BJ (cell line): ENCODE results near the gene PDS5B. TPM values are rescaled to one million over a fixed set of nuclear protein-coding genes. Genes with fewer than 3 reads are reported as not detected.

Experiments
- CTCF ChIA-PET: fragments of 350-600 bp; formaldehyde crosslinking; extraction: SDS; loops from one replicate; lab custom pipeline; 2021; ENCODE audit warnings: antibody characterized with exemption, inconsistent platforms; lab: Yijun Ruan, JAX
- POLR2A ChIA-PET: fragments of 300-600 bp; sonication (Branson Sonifier 250); formaldehyde crosslinking; extraction: SDS; loops from one replicate; lab custom pipeline; 2021; ENCODE audit warnings: antibody characterized with exemption; lab: Charles Lee
- DNase-seq: peaks from one replicate; pipeline ENCODE4 v3.0.0-alpha.2; 2011; ENCODE audit warnings: low read depth
- H3K27me3 ChIP-seq: 2 replicates; pipeline ENCODE4 v1.6.0; 2011; ENCODE audit warnings: low read length; ENCODE audit not compliant: control insufficient read depth, insufficient read depth
- H3K36me3 ChIP-seq: 2 replicates; pipeline ENCODE4 v1.5.1; 2011; ENCODE audit warnings: low read length; ENCODE audit not compliant: control insufficient read depth, insufficient read depth
- H3K4me3 ChIP-seq: 2 replicates; pipeline ENCODE4 v1.5.1; 2011; ENCODE audit warnings: low read depth, mild to moderate bottlenecking, control low read depth, low read length
- CTCF ChIP-seq: IDR thresholded peaks from 2 replicates; pipeline ENCODE4 v1.5.1; 2011; ENCODE audit warnings: low read depth, mild to moderate bottlenecking, control low read depth, inconsistent platforms, low read length, moderate library complexity; ENCODE audit not compliant: insufficient read depth
- polyA plus RNA-seq: library from polyadenylated mRNA; depleted of rRNA; stranded (reverse); fragments of >200 nt; gene quantifications from 2 replicates; pipeline ENCODE4 v1.2.3, GENCODE V29; 2011

PDS5B gene
- polyA plus RNA-seq, 1 experiment = 3.9 TPM

- CTCF ChIA-PET = interaction anchor here (0.8 to 1.9 kb wide), 3 partner anchors 10 to 45 kb away, joined by 3 to 8 read pairs (median 4); no protein-coding TSS in a partner anchor
- POLR2A ChIA-PET = interaction anchor here (0.7 kb wide), 1 partner anchor 51 kb away, joined by 3 read pairs; no protein-coding TSS in a partner anchor
- TF ChIP-seq CTCF = no peak
- no peak for DNase-seq
- Histone ChIP-seq H3K27me3 (no peaks in the 10 kb centered on the region), H3K36me3 (no peaks in the 10 kb centered on the region), H3K4me3 (no peak overlapping the region)
These were observed 46.2 kb downstream of the PDS5B start for GRCh38 chr13:32632343-32632909.

GRCh38 chr13:32636711-32637110 lies 50.5 kb downstream of the PDS5B start:
- no peak for DNase-seq

GRCh38 chr13:32638739-32639138 lies 52.5 kb downstream of the PDS5B start:
- no peaks in the 10 kb centered on the region for H3K36me3 ChIP-seq
- TF ChIP-seq CTCF = no peak
- DNase-seq = no peak
- no peaks in the 10 kb centered on the region for H3K27me3 ChIP-seq
- H3K4me3 ChIP-seq = no peak overlapping the region
- ChIA-PET CTCF (interaction anchor here (1.2 kb wide), 1 partner anchor 9 kb away, joined by 3 read pairs; no protein-coding TSS in a partner anchor), POLR2A (no interaction called here)

More at GRCh38 chr13:32636711-32637110, 50.5 kb downstream of the PDS5B start:
- Histone ChIP-seq H3K4me3 (no peak overlapping the region), H3K36me3 (no peaks in the 10 kb centered on the region), H3K27me3 (no peaks in the 10 kb centered on the region)
- POLR2A ChIA-PET = no interaction called here
- CTCF ChIA-PET = interaction anchor here (1.0 to 1.4 kb wide), 7 partner anchors 9 to 49 kb away, joined by 3 to 4 read pairs (median 3); no protein-coding TSS in a partner anchor
- no peak for TF ChIP-seq CTCF

- POLR2A ChIA-PET = no interaction called here
- H3K27me3 ChIP-seq = no peaks in the 10 kb centered on the region
- DNase-seq = no peak
- TF ChIP-seq CTCF = peak; percentile 84
- H3K36me3 ChIP-seq = no peaks in the 10 kb centered on the region
- H3K4me3 ChIP-seq = no peak overlapping the region
- CTCF ChIA-PET = interaction anchor here (0.5 to 1.7 kb wide), 17 partner anchors 9 to 1003 kb away, joined by 3 to 21 read pairs (median 3); partner anchors contain the start of gene PDS5B
These were observed 53.4 kb downstream of the PDS5B start for GRCh38 chr13:32639502-32640105.

- H3K4me3 ChIP-seq = no peak overlapping the region
- ChIA-PET POLR2A (no interaction called here), CTCF (interaction anchor here (1.0 to 2.9 kb wide), 8 partner anchors 8 to 103 kb away, joined by 3 to 20 read pairs (median 6); partner anchors contain the start of genes N4BP2L2 and PDS5B)
- no peaks in the 10 kb centered on the region for H3K36me3 ChIP-seq
- no peak for TF ChIP-seq CTCF
- no peak for DNase-seq
- H3K27me3 ChIP-seq = no peaks in the 10 kb centered on the region
These were observed 56.1 kb downstream of the PDS5B start for GRCh38 chr13:32642316-32642715.
